ENCODE measurements around the gene ZNF488. TPM values are rescaled to one million over a fixed set of nuclear protein-coding genes. Genes with fewer than 3 reads are reported as not detected.

The ZNF488 gene
- total RNA-seq, 1 experiment from 2014 or later, result 11.8 TPM

DNA sequence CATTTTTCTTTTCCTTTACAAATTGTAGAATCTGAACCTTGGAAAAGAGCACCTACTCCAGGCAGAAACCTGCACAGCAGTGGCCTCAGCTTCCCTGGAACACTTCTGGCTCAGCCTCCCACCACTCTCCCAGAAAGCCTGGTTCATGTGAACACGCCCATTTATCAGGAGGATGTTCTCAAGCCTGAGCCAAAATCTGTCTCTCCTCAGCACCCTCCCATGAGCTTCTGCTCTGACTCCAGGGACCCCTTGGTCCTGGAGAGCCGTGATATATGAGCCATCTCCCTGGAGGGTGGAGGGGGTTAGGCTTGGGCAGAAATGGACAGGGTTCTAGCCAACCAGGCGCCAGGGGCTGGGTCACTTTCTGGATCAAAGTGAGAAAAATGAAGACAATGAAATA lies 51.7 kb downstream of the ZNF488 start:
- ATAC-seq (no peak), DNase-seq (ENCODE audit: low read depth, low spot score) (no peak)
- Histone ChIP-seq H3K27ac (ENCODE audit: low read length) (no peak overlapping the region), H3K4me3 (ENCODE audit: low read depth in 2 of 2, low read length in 2 of 2) (no peak overlapping the region), H3K27me3 (ENCODE audit: control insufficient read depth, insufficient read depth, low read length) (peaks cover 18% of the 10 kb centered on the region), H3K4me1 (ENCODE audit: control insufficient read depth, insufficient read depth, low read length) (no peaks in the 10 kb centered on the region), H3K36me3 (ENCODE audit: control insufficient read depth, insufficient read depth, low read length) (no peaks in the 10 kb centered on the region), H3K9me3 (ENCODE audit: control insufficient read depth, insufficient read depth, low read depth, low read length) (no peaks in the 10 kb centered on the region)
- CTCF ChIA-PET, result no interaction called here
- intact Hi-C loops (cut with micrococcal nuclease; ENCODE audit: unreplicated experiment) (no loop called here), in situ Hi-C loops (cut with HindIII; ENCODE audit: low pct_unique_long_range_greater_than_20kb, low sequenced_read_pairs) (no loop called here)
- no peak for TF ChIP-seq TCF7L2 (IDR thresholded peaks at IDR 0.05; ENCODE audit: low read depth, low read length)
- TF ChIP-seq, protein P1, sequence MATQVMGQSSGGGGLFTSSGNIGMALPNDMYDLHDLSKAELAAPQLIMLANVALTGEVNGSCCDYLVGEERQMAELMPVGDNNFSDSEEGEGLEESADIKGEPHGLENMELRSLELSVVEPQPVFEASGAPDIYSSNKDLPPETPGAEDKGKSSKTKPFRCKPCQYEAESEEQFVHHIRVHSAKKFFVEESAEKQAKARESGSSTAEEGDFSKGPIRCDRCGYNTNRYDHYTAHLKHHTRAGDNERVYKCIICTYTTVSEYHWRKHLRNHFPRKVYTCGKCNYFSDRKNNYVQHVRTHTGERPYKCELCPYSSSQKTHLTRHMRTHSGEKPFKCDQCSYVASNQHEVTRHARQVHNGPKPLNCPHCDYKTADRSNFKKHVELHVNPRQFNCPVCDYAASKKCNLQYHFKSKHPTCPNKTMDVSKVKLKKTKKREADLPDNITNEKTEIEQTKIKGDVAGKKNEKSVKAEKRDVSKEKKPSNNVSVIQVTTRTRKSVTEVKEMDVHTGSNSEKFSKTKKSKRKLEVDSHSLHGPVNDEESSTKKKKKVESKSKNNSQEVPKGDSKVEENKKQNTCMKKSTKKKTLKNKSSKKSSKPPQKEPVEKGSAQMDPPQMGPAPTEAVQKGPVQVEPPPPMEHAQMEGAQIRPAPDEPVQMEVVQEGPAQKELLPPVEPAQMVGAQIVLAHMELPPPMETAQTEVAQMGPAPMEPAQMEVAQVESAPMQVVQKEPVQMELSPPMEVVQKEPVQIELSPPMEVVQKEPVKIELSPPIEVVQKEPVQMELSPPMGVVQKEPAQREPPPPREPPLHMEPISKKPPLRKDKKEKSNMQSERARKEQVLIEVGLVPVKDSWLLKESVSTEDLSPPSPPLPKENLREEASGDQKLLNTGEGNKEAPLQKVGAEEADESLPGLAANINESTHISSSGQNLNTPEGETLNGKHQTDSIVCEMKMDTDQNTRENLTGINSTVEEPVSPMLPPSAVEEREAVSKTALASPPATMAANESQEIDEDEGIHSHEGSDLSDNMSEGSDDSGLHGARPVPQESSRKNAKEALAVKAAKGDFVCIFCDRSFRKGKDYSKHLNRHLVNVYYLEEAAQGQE (IDR thresholded peaks at IDR 0.05; ENCODE audit: insufficient read depth in 1 of 2, low read depth in 2 of 2, low read length in 1 of 2), result no peak
- TF ChIP-seq, protein P2, sequence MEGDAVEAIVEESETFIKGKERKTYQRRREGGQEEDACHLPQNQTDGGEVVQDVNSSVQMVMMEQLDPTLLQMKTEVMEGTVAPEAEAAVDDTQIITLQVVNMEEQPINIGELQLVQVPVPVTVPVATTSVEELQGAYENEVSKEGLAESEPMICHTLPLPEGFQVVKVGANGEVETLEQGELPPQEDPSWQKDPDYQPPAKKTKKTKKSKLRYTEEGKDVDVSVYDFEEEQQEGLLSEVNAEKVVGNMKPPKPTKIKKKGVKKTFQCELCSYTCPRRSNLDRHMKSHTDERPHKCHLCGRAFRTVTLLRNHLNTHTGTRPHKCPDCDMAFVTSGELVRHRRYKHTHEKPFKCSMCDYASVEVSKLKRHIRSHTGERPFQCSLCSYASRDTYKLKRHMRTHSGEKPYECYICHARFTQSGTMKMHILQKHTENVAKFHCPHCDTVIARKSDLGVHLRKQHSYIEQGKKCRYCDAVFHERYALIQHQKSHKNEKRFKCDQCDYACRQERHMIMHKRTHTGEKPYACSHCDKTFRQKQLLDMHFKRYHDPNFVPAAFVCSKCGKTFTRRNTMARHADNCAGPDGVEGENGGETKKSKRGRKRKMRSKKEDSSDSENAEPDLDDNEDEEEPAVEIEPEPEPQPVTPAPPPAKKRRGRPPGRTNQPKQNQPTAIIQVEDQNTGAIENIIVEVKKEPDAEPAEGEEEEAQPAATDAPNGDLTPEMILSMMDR (IDR thresholded peaks at IDR 0.05), result no peak
- TF ChIP-seq POLR2AphosphoS5 (IDR thresholded peaks at IDR 0.05; ENCODE audit: low read depth, low read length), result no peak
- TF ChIP-seq SIN3A (IDR thresholded peaks at IDR 0.05; ENCODE audit: borderline replicate concordance, insufficient read depth, low read depth, low read length), result no peak
- POLR2A ChIA-PET, result no interaction called here
- BruUV-seq (replicated peaks), result no TSS peak

GRCh38 chr10:47331954-47332353 lies 52.1 kb downstream of the ZNF488 start:
- CTCF ChIA-PET, result no interaction called here
- TF ChIP-seq, protein P1 (IDR thresholded peaks at IDR 0.05; ENCODE audit: insufficient read depth in 1 of 2, low read depth in 2 of 2, low read length in 1 of 2), result no peak
- TF ChIP-seq POLR2AphosphoS5 (IDR thresholded peaks at IDR 0.05; ENCODE audit: low read depth, low read length) (no peak), TCF7L2 (IDR thresholded peaks at IDR 0.05; ENCODE audit: low read depth, low read length) (no peak), SIN3A (IDR thresholded peaks at IDR 0.05; ENCODE audit: borderline replicate concordance, insufficient read depth, low read depth, low read length) (no peak)
- TF ChIP-seq, protein P2 (IDR thresholded peaks at IDR 0.05), result no peak
- Histone ChIP-seq H3K9me3 (ENCODE audit: control insufficient read depth, insufficient read depth, low read depth, low read length) (no peaks in the 10 kb centered on the region), H3K27me3 (ENCODE audit: control insufficient read depth, insufficient read depth, low read length) (peaks cover 16% of the 10 kb centered on the region), H3K4me3 (ENCODE audit: low read depth in 2 of 2, low read length in 2 of 2) (no peak overlapping the region), H3K4me1 (ENCODE audit: control insufficient read depth, insufficient read depth, low read length) (no peaks in the 10 kb centered on the region), H3K36me3 (ENCODE audit: control insufficient read depth, insufficient read depth, low read length) (no peaks in the 10 kb centered on the region), H3K27ac (ENCODE audit: low read length) (no peak overlapping the region)
- no TSS peak for BruUV-seq (replicated peaks)
- DNase-seq (ENCODE audit: low read depth, low spot score) (no peak), ATAC-seq (no peak)
- in situ Hi-C loops (cut with HindIII; ENCODE audit: low pct_unique_long_range_greater_than_20kb, low sequenced_read_pairs) (no loop called here), intact Hi-C loops (cut with micrococcal nuclease; ENCODE audit: unreplicated experiment) (no loop called here)
- POLR2A ChIA-PET, result no interaction called here
